GM21825 (cell line): ENCODE data around the gene SLC39A1.
"Not testable (repeated sequence)": the region's sequence is repeated elsewhere in the genome, so short reads cannot be mapped to it uniquely, and the experiment has no call there.

Experiments used
- ATAC-seq: cut with Tn5 transposase; IDR thresholded peaks from one replicate; pipeline ENCODE4 v1.9.1; 2021; ENCODE audit warnings: mild to moderate bottlenecking, moderate library complexity; ENCODE audit not compliant: unreplicated experiment

The SLC39A1 gene

GRCh38 chr1:153963030-153963849 is at the start of gene SLC39A1:
SLC39A1 (minus strand) TSS chr1:153963537; CDS start chr1:153962715, 822 bp downstream.
- peak; percentile 42 for ATAC-seq

GRCh38 chr1:154012543-154012942 is 49.2 kb upstream of the SLC39A1 start:
- not testable (repeated sequence) for ATAC-seq

- ATAC-seq, result no peak
Observed at GRCh38 chr1:154012129-154012528, 48.8 kb upstream of the SLC39A1 start.

GRCh38 chr1:154006136-154006535 is 42.8 kb upstream of the SLC39A1 start:
- no peak for ATAC-seq

GRCh38 chr1:154000420-154000819 is 37.1 kb upstream of the SLC39A1 start:
- no peak for ATAC-seq

GRCh38 chr1:153996882-153997281 is 33.5 kb upstream of the SLC39A1 start:
- not testable (repeated sequence) for ATAC-seq

- no peak for ATAC-seq
Observed at GRCh38 chr1:153995640-153996039, 32.3 kb upstream of the SLC39A1 start.

- ATAC-seq, result no peak
Observed at GRCh38 chr1:153995202-153995601, 31.9 kb upstream of the SLC39A1 start.

- ATAC-seq, result no peak
Observed at GRCh38 chr1:153991806-153992205, 28.5 kb upstream of the SLC39A1 start.

GRCh38 chr1:153991151-153991630 is 27.9 kb upstream of the SLC39A1 start:
- no peak for ATAC-seq

- ATAC-seq, result peak; percentile 75
Observed at GRCh38 chr1:153990468-153991150, 27.3 kb upstream of the SLC39A1 start, which contains the start of gene RPS27. RPS27 (plus strand) TSS chr1:153990762; CDS start chr1:153990797, 35 bp downstream.

- no peak for ATAC-seq
Observed at GRCh38 chr1:153987621-153988020, 24.3 kb upstream of the SLC39A1 start.

GRCh38 chr1:153985941-153986761 is 22.8 kb upstream of the SLC39A1 start, which contains the start of gene RAB13:
RAB13 (minus strand) TSS chr1:153986339; CDS start chr1:153986236, 103 bp downstream.
- ATAC-seq, result no peak

- no peak for ATAC-seq
Observed at GRCh38 chr1:153985341-153985912, 22.1 kb upstream of the SLC39A1 start.

GRCh38 chr1:153984123-153984894 is 21.0 kb upstream of the SLC39A1 start:
- no peak for ATAC-seq

GRCh38 chr1:153981735-153982134 is 18.4 kb upstream of the SLC39A1 start:
- not testable (repeated sequence) for ATAC-seq

GRCh38 chr1:153979091-153979490 is 15.8 kb upstream of the SLC39A1 start:
- ATAC-seq, result not testable (repeated sequence)

GRCh38 chr1:153978274-153978909 is 15.1 kb upstream of the SLC39A1 start:
- ATAC-seq, result no peak
